Non-pigmented ciliary epithelial cell (primary cell): ENCODE results near the gene ANKRD6.
"Not testable (repeated sequence)": the region's sequence is repeated elsewhere in the genome, so short reads cannot be mapped to it uniquely, and the experiment has no call there.

Experiments
- DNase-seq: peaks from one replicate; pipeline ENCODE4 v3.0.0-alpha.2; 2010; ENCODE audit warnings: low read depth

Gene ANKRD6

DNA sequence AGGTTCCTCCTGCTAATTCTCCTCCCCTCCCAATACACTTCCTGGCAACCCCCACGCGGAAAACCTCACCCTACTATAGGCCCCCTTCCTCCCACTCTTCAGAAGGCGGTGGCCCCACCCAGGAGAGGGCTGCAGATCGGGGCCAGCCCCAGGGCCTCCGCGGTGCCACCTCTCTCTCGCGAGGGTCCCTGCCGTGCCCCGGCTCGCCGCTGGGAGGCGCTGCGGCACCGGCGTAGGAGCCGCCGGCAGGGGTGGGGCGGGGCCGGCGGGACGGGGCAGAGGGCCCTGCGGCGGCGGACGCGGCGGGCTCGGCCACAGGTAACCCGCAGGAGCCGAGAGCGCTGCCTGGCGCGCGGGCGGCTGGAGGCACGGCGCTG, at the start of gene ANKRD6:
Gene ANKRD6, plus strand, starts transcription at position 278 of the 377 bp plus-strand sequence. CDS start 133,825 bp downstream, outside the sequence.
- no peak for DNase-seq

DNA sequence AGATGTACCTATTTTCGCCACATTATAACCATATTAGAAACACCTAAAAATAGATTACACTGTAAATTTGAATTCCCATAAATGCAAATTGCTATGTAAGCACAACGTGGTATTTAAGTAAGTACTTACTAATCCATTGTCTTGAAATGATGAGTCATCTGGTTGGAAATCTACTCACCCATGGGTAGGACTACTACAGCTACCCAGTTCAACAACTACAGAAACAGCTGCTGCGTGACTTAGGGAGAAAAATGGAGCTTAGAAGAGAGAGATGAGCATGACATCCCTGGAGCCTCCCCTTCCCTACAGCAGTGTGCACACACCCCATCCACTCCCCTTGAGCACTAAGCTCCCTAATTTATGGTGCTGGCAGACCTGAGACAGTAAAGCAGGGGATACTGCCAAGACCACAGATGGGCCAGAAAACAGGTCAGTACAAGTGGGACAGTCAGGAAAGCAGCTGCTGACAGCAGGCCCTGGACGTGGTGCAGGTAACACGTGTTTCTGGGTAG, 47.7 kb upstream of the ANKRD6 start:
- no peak for DNase-seq

DNA sequence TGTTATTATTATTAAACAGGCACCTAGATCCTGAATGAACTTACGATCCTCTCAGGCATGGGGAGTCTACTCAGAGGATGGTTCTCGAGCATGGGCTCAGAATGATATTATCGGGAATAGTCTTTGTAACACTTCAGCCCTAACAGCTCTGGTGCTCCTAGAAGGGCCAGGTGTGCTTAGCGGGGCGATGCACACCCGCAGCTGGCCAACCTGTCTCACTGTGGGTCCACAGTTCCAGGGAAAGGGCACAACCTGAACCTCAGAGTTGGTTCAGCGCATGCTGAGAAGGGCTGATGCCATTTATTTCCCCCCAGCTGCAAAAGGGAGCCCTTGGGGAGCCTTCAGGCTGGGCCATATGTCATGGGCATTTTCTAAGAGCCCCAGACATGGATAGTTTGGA, 47.1 kb upstream of the ANKRD6 start:
- no peak for DNase-seq

DNA sequence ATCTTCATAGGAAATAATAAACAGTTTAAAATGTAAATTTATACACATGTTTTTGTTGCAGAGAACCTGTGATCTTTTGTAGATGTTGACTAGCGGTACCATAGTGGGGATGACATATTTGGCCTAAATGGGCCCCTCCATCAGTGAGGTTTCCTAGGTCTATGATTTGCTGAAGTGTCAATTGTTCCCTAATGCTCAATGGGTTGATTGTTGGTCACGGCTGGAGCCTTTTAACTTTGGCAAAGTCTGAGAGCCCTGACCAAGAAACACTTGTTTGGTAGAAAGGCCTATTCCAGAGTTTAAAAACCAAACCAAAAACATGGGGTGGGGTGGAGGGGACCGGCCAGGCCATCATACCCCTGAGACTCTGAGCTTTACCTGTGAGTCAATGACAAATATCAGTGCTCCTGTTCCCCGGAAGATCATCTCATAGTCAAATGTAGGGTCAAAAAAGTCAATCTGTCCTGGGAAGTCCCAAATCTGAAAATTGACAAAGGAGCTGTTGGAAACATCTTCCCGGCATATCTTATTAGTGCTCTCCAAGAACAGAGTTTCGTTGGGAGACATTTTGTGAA, 45.9 kb upstream of the ANKRD6 start:
- DNase-seq: no peak

DNA sequence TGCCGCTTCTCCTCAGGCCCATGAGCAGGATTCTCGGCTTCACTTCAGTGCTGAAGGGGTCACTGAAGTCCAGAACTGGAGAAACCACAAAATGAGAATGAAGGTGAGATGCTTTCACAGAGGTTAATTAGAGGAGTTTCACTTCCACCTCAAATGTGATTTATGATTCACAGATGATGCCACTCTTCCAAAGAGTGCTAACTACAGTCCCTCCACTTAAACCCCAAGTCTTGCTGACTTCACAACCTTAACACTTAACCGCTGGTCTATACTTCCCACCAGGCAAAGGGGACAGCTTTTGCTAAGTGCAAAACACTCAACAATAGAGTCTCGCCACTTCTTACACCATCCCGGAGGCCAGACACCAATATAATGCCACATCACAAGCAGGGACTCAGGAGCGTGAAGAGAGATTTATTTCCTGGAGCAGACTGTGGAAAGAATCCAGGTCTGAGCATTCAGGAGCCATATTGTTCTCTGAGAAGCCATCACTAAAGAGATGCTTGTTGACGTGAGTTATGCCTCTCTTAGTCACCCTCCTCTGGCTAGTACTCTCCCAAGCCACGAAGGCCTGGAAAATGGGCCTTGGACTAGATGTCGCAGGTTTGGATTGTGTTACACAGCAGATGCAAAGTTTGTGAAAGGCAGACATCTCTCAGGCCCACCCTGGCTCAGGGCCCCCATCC, 45.3 kb upstream of the ANKRD6 start:
- no peak for DNase-seq

DNA sequence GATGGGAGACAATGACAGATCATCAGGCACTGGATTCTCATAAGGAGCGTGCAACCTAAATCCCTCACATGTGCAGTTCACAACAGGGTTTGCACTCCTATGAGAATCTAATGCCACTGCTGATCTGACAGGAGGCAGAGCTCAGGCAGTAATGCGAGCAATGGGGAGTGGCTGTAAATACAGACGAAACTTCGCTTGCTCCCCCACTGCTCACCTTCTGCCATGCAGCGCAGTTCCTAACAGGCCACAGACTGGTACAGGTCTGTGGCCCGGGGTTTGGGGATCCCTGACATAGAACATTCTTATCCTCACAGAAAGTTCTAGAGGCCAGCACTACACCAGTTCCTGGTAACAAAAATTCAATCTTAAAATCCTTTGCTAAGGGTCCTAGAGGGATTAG, 44.1 kb upstream of the ANKRD6 start:
- no peak for DNase-seq

DNA sequence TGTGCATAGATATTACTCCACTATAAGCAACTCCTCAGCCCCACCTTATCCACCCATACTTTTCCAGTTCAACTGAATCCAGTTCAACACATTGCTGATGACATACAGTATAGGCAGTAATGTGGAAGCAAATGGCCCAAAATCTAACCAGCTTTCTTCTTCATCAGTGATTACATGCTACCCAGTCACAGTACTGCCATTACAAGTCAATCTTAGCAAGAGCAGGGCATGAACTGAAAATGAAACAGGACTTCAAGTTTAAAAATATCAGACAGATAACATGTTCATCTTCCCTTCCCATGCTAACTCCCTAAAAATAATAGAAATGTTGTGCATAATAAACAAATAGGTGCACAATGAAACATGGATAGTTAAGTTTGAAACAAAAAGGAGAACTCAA, 40.1 kb upstream of the ANKRD6 start:
- DNase-seq: no peak

DNA sequence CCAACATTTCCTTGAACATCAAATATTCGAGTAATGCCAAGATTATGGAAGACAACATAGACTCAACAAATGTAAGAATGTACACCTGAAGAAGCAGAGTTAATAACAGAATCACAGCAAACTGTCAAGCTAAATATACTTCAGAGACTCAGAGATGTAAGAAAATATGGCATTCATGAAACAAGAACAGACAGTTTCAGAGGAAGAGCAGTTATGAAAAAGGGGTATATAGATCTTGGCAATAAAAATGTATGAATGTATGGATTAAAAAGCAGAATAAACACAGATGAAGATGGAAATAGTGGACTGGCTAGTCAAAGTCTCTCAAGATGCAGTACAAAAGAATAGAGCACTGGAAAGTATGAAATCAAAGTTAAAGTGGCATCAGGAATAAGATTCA, 39.3 kb upstream of the ANKRD6 start:
- DNase-seq: no peak

DNA sequence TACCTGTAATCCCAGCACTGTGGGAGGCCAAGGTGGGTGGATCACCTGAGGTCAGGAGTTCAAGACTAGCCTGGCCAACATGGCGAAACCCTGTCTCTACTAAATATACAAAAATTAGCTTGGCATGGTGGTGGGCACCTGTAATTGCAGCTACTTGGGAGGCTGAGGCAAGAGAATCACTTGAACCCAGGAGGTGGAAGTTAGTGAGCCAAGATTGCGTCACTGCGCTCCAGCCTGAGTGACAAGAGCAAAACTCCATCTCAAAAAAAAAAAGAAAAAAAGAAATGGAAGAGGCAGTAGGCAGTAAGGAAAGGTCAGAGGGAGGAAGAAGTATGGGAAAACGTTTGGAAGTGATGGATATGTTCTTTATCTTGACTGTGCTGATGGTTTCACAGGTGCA, 35.1 kb upstream of the ANKRD6 start:
- not testable (repeated sequence) for DNase-seq

DNA sequence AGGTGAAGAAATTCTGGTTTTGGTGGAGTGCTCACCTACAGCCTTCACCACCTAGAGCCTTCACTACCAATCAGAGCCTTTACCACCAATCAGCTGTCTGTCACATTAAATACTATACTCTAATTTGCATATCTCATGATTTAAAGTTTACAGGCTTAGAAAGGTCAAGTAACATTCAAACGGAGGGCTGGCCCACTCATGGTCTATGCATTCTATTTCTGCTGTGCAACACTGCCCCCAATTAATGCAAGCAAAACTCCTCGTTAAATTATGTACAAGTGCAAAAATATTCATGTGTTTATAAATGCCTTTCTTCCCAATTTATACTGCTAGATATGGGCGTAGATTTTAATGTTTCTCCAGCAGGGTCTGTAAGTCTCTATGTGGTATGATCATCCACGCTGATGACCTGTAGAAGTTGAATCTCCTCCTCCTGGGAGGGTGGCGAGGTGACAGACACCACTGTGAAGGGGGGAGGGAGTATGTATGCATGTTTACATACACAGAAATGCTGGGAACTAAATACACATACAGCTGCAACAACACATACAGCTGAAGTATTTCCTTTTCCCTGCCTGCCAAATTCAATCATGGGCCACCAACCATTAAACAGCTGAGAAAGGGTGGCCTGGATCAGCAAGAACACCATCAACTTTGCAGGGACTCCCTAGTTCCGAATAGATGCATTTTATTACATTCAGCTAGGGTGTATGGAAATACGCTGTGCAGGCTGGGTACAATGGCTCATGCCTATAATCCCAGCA, 34.0 kb upstream of the ANKRD6 start:
- DNase-seq: no peak

DNA sequence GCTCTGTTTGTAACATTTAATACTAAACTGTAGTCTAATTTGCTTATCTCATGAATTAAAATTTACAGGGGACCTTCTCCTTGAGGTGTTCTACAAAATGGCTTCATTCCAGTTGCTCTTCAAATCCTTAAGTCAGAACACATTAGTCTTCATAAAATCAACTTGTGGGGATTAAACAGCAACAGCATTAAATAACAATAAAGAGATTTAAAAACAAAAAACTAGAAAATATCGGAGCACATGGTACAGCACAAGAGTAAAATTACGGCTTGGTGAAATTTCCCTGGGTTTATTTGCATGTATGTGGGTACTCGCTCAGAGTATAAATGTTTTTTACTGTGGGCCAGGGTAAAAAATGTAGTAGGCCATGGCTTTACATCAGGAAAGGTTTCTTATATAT, 32.9 kb upstream of the ANKRD6 start:
- DNase-seq: no peak

DNA sequence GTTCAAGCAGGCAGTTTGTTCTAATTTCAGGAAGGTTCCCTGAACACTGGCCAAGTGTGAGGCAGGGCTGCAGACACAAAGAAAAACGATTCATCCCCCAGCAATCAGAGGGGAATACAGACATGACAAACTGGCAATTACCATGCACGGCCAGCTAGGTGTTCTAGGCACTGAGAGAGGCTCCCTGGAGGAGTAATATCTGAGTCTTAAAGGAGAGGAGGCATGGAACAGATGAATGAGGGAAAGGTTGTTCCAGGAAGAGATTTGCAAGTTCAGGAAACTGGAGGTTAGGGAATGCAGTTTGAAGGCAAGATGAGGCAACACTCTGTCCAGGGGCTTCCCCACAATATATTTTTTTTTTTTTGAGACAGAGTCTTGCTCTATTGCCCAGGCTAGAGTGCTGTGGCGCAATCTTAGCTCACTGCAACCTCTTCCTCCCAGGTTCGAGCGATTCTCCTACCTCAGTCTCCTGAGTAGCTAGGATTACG, 32.0 kb upstream of the ANKRD6 start:
- DNase-seq: no peak

DNA sequence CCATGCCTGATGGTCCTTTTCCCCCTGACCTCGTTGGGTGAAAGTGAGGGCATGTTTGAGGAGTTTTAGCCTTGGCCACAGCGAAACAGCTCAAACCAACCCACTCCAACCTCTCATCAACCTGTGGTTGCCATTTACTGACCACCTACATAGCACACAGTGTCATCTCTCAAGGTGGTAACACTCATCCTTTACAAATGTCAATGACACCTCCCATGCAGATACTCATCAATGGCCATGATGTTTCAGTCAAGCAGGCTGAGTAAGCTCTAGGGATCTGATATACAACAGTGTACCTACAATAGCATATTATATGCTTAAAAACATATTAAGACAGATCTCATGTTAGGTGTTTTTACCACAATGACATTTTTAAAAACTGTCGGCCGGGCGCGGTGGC, 30.2 kb upstream of the ANKRD6 start:
- DNase-seq: no peak

DNA sequence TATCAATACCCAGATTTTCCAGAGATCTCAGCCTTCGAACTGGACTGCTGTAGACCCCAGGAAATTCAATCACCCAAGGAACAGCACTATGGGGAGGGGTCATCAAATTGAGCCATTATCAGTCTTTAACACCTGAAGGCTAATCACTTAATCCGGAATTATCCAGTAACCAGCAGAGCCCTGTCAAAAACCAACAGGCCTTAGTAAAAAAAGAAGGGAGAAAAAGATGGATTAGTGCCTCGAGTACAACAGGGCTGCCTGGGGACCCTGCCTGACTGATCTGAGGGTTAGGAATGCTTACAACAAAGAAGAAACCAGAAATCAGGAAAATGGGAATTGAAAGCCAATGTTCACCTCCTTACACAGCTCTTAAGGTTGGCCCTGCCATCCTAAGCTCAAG, 28.4 kb upstream of the ANKRD6 start:
- DNase-seq: no peak

DNA sequence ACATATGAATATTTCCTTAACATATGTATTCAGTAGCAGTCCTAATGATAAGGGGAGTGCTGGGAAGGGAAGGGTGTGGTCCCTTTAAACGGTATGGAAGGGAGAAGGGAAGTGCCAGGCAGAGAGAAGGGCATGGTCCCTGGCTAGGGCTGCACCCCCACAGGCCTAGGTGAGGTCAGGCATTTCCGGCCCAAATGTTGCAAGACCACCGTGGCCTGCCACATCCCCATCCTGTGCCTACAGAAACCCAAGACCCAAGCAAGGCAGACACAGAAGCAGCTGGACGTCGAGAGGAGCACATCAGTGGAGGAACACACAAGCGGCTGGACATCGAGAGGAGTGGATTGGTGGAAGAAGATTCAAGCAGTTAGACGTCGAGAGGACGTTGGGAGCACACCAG, 26.8 kb upstream of the ANKRD6 start:
- DNase-seq: no peak

DNA sequence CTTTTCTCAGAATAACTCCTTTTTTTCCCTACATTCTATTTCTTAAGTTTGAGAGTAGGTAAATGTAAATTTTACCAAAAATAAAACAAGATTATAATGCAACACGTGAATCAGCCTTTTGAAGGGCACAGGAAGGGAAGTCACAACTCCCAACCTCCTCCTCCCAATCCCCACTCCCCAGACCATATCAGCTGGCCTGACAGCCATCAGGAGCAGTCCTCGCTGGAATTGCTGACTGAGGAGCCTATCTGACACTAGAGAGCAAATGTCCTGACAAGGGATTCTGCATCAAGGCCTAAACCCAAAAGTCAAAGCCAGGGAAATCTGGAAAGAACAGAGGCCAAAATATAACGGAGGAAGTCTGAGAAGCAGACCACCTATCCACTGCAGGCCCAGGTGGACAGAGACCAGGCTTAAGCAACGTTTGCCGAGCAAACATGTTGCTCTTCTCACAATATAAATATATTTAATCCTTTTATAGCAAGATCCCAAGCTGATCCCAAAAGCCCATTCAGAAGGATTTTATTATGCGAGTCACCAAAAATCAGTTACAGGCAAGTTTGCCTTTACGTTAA, 23.4 kb upstream of the ANKRD6 start:
- DNase-seq: no peak

DNA sequence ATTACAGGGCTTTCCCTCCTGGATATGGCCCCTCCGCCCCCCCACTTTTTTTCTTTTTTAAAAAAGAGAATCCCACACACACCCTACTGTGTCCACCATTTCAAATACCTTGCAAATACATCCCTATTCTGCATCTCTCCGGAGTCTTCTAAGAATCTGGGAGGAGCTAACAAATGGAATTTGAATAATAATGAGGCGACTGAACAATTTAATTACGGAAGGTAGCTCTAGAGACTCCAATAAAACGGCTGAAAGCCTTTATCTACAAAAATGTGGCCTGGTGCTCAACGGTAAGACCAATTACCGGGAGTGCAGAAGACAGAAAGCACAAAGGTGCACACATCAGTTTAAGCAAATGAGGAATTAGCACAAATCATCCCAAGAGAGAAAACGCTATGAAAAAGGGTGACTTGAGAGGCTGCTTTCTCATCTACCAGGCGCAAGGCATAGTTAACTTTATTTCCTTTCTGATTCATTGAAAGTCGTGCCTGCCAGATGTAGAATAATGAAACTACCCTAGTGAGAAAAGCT, 22.7 kb upstream of the ANKRD6 start:
- DNase-seq: no peak

DNA sequence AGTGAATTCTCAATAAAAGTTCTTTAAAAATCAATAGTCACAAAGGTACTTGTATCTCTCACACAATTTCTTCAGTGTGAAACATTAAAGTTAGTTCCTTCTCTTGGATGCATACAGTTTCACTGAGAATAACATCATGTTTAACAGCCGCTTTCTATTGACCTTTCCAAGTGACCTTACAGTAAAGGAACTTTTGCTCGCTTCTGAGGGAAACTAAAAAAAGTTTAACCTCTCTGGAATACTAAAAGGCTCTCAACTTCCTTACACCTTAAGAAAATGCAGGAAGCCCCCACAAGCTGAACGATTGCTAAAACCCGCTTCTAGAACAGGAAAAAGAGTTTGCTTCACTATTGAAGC, 22.2 kb upstream of the ANKRD6 start:
- no peak for DNase-seq

DNA sequence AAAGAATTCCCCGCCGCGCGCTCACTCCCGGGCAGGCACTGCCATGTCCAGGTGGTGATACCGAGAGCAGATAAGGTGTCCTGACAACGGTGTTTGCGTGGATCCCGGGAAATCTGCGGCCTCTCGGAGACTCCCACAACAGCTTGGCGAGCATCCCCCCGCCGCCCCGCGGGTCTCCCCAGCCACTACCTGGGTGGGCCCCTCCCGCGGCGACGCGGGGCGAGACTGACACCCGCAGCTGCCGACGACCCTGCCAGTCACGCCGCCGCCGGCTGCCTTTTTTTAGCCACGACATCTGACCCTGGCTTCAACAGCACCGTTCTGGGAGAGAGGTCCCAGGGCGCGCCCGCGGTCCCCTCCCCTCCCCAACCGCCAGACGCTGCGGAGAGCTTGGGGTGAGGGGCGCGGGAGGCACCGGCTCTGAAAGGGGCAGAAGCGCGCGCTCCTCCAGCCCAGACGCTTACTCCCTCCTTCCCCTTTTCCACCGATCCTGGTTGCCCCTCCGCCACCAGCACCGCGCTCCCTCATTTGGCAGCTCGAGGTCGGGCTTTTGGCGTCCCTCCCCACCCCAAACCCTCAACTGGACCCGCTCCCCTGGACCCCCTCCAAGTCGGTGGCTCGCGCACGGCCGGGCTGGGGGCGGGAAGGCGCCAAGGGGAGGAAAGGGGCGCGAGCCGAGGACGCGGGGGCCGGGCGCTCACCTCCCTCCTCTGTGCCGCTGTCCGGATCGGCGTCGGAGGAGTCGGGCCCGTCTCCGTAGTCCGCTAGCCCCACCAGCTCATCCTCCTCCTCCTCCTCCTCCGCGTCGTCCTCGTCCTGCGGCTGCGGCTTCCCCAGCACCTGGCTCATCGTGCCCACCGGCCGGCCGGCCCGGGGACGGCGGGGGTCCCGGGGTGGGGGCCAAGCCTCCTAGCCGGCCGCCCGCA, 21.5 kb upstream of the ANKRD6 start:
- DNase-seq: no peak

DNA sequence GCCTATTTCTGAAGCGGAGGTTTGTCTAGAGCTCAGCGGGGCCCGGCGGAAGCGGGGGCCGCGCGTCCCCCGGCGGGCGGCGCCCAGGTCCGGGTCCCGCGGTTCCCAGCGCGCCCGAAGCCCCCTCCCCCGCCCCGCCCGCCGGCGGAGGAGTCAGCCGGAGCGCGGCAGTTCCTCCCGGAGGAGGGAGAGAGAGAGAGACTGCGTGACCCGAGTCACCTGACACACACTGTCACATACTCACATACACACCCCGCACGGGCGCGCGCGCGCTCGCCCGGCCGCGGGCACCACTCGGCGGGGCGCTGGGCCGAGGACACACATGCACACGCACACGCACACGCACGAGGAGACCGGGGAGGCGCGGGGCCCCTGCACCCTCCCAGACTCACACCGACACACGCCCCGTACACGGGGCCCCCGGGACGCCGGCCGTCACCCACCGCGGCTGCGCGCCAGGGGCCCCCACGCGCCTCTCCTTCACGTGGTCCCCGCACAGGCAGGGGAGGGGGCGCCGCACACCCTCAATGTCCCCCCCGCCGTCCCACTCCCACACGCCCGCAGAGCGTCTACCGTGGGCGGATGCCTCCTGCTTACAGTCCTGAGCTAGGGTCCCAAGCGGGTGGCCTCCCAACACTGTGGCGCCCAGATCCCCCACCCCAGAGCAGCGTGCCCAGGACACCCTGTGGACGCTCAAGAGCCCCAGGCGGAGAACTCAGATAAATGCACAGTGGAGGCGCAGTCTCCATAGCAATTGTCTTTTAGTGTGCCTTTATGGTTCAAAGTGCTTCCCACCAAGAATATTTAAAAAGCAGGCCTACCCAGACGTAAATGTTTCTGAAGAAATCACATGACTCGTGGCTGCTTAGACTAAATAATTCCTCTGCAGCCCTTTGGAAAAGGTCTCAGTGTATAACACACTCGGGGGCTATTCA, 20.6 kb upstream of the ANKRD6 start, which contains the start of gene RRAGD:
Gene RRAGD, minus strand, starts transcription at position 203 of the 935 bp plus-strand sequence. CDS start 280 bp downstream, outside the sequence.
- DNase-seq: no peak
